ENCODE data around the gene ARHGAP23. TPM values are rescaled to one million over a fixed set of nuclear protein-coding genes. Genes with fewer than 3 reads are reported as not detected.

ARHGAP23 gene, protein sequence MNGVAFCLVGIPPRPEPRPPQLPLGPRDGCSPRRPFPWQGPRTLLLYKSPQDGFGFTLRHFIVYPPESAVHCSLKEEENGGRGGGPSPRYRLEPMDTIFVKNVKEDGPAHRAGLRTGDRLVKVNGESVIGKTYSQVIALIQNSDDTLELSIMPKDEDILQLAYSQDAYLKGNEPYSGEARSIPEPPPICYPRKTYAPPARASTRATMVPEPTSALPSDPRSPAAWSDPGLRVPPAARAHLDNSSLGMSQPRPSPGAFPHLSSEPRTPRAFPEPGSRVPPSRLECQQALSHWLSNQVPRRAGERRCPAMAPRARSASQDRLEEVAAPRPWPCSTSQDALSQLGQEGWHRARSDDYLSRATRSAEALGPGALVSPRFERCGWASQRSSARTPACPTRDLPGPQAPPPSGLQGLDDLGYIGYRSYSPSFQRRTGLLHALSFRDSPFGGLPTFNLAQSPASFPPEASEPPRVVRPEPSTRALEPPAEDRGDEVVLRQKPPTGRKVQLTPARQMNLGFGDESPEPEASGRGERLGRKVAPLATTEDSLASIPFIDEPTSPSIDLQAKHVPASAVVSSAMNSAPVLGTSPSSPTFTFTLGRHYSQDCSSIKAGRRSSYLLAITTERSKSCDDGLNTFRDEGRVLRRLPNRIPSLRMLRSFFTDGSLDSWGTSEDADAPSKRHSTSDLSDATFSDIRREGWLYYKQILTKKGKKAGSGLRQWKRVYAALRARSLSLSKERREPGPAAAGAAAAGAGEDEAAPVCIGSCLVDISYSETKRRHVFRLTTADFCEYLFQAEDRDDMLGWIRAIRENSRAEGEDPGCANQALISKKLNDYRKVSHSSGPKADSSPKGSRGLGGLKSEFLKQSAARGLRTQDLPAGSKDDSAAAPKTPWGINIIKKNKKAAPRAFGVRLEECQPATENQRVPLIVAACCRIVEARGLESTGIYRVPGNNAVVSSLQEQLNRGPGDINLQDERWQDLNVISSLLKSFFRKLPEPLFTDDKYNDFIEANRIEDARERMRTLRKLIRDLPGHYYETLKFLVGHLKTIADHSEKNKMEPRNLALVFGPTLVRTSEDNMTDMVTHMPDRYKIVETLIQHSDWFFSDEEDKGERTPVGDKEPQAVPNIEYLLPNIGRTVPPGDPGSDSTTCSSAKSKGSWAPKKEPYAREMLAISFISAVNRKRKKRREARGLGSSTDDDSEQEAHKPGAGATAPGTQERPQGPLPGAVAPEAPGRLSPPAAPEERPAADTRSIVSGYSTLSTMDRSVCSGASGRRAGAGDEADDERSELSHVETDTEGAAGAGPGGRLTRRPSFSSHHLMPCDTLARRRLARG (N-terminal part only)
- 24.9 and 56.4 TPM in 2 replicates for total RNA-seq (2014; rRNA removed; shearing (Covaris generic))

DNA sequence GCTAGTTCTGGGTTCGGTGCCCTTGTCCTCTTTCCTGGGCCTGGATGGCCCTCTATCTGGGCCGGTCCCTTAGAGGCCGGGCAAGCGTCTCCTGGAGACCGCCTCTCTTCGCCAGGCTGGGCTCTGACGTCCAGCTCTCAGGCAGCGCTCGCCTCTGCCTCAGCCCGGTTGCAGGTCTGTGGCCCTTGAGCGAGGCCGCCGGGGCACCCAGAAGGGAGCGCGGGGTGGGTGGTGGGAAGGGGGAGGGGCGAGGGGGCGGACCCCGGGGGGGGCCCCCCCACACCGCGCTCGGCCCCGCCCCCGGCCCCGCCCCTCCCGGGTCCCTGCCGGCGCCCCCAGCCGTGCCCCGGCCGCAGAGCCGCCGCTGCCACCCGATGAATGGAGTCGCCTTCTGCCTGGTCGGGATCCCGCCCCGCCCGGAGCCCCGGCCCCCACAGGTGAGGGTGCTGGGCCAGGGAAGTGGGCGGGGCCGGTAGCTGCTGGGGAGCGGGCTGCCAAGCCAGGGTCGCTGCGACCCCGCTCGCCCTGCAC lies at the start of gene ARHGAP23:
ARHGAP23 (plus strand) TSS at position 353 of the 531 bp plus-strand sequence; CDS start at position 375, 22 bp downstream.
- no peaks in the 10 kb centered on the region for H3K9me3 ChIP-seq (replicated peaks)
- DNase-seq (ENCODE audit: low read depth in 1 of 2, low spot score in 2 of 2) = peak; percentile 45 to 79
- H3K27ac ChIP-seq = peak within 1 kb of the TSS; percentile 63
- H3K27me3 ChIP-seq (replicated peaks) = no peaks in the 10 kb centered on the region
- H3K36me3 ChIP-seq = peaks cover 11% of the 10 kb centered on the region
- H3K4me3 ChIP-seq = peak within 1 kb of the TSS; percentile 95
- H3K4me1 ChIP-seq (replicated peaks) = peaks cover 39% of the 10 kb centered on the region

DNA sequence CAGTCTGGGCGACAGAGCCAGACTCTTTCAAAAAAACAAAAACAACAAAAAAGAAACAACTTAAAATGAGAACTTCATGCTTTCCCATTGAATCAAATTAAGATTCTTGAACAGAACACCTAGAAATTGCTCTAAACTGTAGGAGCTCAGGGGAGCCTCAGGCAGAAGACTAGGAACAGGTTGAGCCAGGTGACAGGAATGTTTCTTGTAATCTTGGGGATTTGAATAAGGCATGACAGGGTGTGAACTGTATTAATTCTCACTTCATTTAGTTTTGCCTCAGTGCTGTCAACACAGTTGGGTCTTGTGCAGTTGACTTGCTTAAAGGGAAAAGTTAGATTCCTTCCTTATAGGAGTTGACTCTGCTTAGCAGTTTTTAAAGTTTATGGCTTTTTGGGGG lies 48.8 kb upstream of the ARHGAP23 start:
- Histone ChIP-seq H3K36me3 (peaks cover 31% of the 10 kb centered on the region), H3K27me3 (replicated peaks) (no peaks in the 10 kb centered on the region), H3K9me3 (replicated peaks) (no peaks in the 10 kb centered on the region), H3K4me3 (no peak overlapping the region), H3K27ac (no peak overlapping the region), H3K4me1 (replicated peaks) (no peaks in the 10 kb centered on the region)
- no peak for DNase-seq (ENCODE audit: low read depth in 1 of 2, low spot score in 2 of 2)

DNA sequence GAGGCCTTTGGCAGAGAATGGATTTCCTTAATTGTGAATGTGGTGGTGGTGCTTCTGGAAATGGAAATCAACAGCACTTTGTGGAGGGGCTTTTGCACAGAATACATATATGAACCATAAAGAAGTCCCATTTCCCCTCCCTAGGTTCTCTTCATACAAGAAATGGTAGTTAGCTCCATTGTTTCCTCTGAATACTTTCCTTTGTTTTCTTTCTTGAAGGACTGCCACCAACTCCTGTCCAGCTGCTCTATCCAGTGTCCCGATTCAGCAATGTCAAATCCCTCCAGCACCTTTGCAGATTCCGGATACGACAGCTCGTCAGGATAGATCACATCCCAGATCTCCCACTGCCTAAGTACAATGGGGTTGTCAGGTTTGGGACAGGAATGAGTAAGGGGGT lies 33.2 kb upstream of the ARHGAP23 start:
- peaks cover 28% of the 10 kb centered on the region for H3K36me3 ChIP-seq
- H3K27ac ChIP-seq = no peak overlapping the region
- H3K4me1 ChIP-seq (replicated peaks) = no peaks in the 10 kb centered on the region
- DNase-seq (ENCODE audit: low read depth in 1 of 2, low spot score in 2 of 2) = no peak
- H3K9me3 ChIP-seq (replicated peaks) = no peaks in the 10 kb centered on the region
- H3K4me3 ChIP-seq = no peak overlapping the region
- H3K27me3 ChIP-seq (replicated peaks) = no peaks in the 10 kb centered on the region

DNA sequence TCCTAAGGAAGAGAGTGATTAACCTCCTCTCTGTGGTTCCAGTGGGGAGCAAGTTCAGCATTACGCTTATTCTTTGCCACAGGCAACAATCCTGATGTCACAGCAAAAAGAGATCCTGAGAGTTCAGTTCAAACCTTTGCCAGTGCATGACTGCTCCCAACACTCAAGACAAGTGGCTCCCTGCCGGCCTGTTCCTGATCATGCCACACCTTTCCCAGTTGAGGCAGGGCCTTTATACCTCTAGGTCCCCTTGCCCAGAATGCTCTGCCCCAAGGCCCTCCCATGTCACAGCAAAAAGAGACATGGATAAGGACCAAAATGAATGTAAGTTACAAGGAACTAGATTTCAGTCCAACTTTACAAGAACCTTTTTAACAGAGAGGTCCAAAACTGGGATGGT lies 31.0 kb upstream of the ARHGAP23 start:
- no peak for DNase-seq (ENCODE audit: low read depth in 1 of 2, low spot score in 2 of 2)
- H3K27ac ChIP-seq = no peak overlapping the region
- H3K4me3 ChIP-seq = no peak overlapping the region
- no peaks in the 10 kb centered on the region for H3K9me3 ChIP-seq (replicated peaks)
- H3K4me1 ChIP-seq (replicated peaks) = no peaks in the 10 kb centered on the region
- peaks cover 43% of the 10 kb centered on the region for H3K36me3 ChIP-seq
- no peaks in the 10 kb centered on the region for H3K27me3 ChIP-seq (replicated peaks)

DNA sequence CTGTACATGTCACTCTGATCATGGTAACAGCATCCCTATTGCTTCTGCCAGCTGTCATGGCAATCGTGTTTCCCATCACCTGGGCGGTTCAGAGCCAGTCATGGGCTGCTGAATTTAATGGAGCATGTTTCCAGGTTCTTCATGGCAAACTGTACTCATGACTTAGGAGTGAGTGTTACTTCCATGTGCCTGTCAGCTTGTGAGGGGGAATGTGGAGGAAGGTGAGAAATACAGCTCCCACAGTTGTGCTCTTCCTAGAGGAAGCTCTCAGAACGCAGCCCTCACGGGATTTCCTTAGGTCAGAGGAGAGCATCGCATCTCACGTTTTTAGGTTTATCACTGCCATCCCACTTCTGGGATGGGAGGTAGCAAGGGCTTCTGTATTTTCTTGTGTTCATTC lies 28.0 kb upstream of the ARHGAP23 start:
- H3K27ac ChIP-seq = no peak overlapping the region
- no peaks in the 10 kb centered on the region for H3K9me3 ChIP-seq (replicated peaks)
- H3K36me3 ChIP-seq = peaks cover 43% of the 10 kb centered on the region
- no peak for DNase-seq (ENCODE audit: low read depth in 1 of 2, low spot score in 2 of 2)
- no peak overlapping the region for H3K4me3 ChIP-seq
- no peaks in the 10 kb centered on the region for H3K4me1 ChIP-seq (replicated peaks)
- H3K27me3 ChIP-seq (replicated peaks) = no peaks in the 10 kb centered on the region

DNA sequence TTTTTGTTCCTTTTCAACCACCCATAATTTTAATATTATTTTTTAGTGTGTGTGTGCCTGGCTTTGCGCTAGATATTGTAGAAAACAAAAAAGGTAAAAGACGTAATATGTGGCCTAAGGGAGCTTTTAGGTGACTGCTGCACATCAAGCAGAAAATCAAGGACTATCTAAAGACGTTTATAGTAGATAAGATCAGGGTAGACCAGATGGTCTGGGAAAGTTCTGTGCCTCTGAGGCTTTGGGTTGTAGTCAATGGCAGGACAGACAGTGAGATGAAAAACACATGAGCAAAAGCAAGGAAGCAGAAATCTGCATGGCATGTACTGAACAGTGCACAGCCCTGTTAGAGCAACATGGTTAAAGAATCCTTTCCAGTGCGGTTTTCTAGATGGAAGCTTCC lies 26.8 kb upstream of the ARHGAP23 start:
- Histone ChIP-seq H3K27me3 (replicated peaks) (no peaks in the 10 kb centered on the region), H3K4me1 (replicated peaks) (no peaks in the 10 kb centered on the region), H3K4me3 (no peak overlapping the region), H3K9me3 (replicated peaks) (no peaks in the 10 kb centered on the region), H3K27ac (no peak overlapping the region), H3K36me3 (peaks cover 31% of the 10 kb centered on the region)
- no peak for DNase-seq (ENCODE audit: low read depth in 1 of 2, low spot score in 2 of 2)

DNA sequence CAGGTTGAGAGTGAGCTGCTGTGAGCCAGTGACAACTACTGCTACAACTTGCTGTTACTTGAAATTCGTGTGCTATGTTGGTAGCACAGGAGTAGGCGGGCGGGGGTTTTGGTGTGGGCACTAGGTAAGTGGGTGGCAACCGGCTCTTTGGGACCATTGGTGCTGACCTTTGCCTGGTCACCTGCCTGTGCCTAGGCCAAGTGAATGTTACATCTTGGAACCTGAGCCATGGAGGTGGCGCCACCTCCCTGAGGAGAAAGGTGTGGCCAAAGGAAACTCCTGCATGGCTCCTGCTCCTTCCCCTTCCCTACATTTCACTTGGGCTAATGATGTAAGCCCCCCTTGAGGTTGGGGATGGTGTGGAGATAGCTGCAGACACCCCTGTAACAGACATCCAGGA lies 25.4 kb upstream of the ARHGAP23 start:
- H3K27me3 ChIP-seq (replicated peaks) = no peaks in the 10 kb centered on the region
- no peak overlapping the region for H3K27ac ChIP-seq
- no peak for DNase-seq (ENCODE audit: low read depth in 1 of 2, low spot score in 2 of 2)
- peaks cover 23% of the 10 kb centered on the region for H3K36me3 ChIP-seq
- no peaks in the 10 kb centered on the region for H3K9me3 ChIP-seq (replicated peaks)
- no peak overlapping the region for H3K4me3 ChIP-seq
- no peaks in the 10 kb centered on the region for H3K4me1 ChIP-seq (replicated peaks)

DNA sequence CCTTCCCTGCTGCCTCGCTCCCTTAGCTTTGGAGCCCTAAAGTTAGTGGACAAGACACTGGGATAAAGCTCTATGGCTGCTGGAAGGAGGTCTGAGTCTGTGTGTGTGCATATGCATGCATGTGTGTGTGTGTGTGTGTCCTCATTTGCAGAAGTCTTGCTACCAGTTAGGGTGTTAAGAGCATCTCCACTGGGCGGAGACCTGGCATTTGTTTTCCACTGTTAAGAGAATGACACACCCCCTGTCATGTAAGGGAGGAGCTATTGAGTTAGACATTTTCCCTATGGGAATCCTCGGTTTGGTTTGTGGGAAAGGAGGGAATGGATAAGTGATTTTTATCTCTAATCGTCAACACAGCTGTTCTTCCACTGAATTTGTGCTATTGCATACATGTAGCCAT lies 24.8 kb upstream of the ARHGAP23 start:
- Histone ChIP-seq H3K36me3 (peaks cover 22% of the 10 kb centered on the region), H3K4me1 (replicated peaks) (no peaks in the 10 kb centered on the region), H3K9me3 (replicated peaks) (no peaks in the 10 kb centered on the region), H3K4me3 (no peak overlapping the region), H3K27me3 (replicated peaks) (no peaks in the 10 kb centered on the region), H3K27ac (no peak overlapping the region)
- no peak for DNase-seq (ENCODE audit: low read depth in 1 of 2, low spot score in 2 of 2)

DNA sequence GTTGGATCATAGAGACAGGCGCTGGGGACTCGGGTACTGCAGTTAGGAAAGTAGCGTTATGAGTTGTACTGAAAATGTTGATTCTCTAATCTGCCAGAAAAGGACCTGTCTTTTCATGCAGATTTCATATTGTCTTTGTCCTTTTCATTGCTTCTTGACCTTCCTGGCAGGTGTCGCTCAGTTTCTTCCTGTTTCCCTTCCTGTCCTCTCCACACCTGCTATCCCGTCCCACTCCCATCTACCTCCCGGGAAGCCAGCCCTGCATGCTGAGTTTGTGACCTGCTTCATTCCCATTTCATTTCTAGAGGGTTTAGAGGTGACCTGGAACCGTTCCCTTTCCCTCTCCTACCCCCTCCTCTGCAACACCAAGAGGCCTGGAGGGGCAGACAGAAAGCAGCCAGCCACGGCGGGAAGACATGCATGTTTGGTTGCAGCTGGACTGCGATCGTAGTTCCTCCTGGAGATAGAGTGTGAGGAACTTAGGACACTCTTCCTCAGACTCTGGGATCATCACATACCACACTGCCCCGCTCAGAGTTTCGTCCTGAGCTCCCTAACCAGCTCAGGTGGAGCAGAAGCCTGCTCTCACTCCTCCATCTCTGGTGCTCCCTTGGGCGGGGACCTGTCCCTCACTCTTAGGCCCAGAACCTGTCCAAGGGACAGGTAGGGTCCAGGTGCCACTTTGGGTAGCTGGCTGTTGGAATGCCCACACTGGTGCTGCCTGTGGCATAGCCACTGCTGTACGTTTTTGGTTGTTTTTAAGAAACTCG lies 23.9 kb upstream of the ARHGAP23 start:
- Histone ChIP-seq H3K4me3 (no peak overlapping the region), H3K4me1 (replicated peaks) (no peaks in the 10 kb centered on the region), H3K36me3 (peaks cover 19% of the 10 kb centered on the region), H3K27me3 (replicated peaks) (no peaks in the 10 kb centered on the region), H3K9me3 (replicated peaks) (no peaks in the 10 kb centered on the region), H3K27ac (no peak overlapping the region)
- no peak for DNase-seq (ENCODE audit: low read depth in 1 of 2, low spot score in 2 of 2)

DNA sequence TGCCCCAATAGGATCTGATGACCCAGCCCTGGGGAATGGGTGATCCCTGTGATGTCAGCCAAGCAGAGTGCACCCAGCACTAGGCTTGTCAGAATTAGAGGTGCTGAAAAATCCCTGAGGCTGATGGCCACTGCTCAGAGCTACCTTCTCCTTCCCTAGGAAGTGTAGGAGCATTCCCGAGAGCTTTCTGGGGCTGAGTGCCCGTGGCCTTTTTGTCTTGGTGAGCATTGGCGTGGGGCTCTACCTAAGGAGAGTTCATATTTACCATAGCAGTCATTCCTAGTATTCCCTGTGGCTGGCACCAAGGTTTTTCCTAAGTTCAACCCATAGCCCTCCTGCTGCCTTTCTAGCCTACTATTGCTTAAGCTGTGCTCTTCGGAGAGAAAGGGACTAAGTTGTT lies 22.6 kb upstream of the ARHGAP23 start:
- H3K27ac ChIP-seq = no peak overlapping the region

DNA sequence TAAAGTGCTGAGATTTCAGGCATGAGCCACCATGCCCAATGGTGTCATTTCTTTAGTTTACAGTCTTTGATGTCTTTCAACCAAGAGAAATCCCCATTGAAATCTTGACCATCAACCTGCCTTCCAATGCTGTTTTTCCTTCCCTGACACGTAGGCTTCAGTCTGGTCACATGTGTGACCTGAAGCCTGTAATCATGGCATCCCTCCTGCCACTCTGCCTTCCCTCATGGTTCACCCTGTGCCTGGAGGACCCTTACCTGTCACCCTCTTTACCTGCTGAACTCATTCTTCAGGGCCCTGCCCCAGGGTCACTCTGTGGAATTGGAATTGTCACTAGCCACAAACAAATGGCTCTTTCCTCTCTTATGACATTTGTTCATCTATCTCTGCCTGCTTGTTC lies 18.1 kb upstream of the ARHGAP23 start:
- no peaks in the 10 kb centered on the region for H3K36me3 ChIP-seq
- H3K27me3 ChIP-seq (replicated peaks) = no peaks in the 10 kb centered on the region
- DNase-seq (ENCODE audit: low read depth in 1 of 2, low spot score in 2 of 2) = no peak
- peaks cover 8% of the 10 kb centered on the region for H3K4me1 ChIP-seq (replicated peaks)
- no peak overlapping the region for H3K27ac ChIP-seq
- H3K4me3 ChIP-seq = no peak overlapping the region
- no peaks in the 10 kb centered on the region for H3K9me3 ChIP-seq (replicated peaks)

More for the DNA sequence above, 22.6 kb upstream of the ARHGAP23 start:
- no peak overlapping the region for H3K4me3 ChIP-seq
- DNase-seq (ENCODE audit: low read depth in 1 of 2, low spot score in 2 of 2) = no peak
- no peaks in the 10 kb centered on the region for H3K27me3 ChIP-seq (replicated peaks)
- no peaks in the 10 kb centered on the region for H3K4me1 ChIP-seq (replicated peaks)
- H3K9me3 ChIP-seq (replicated peaks) = no peaks in the 10 kb centered on the region
- H3K36me3 ChIP-seq = peaks cover 10% of the 10 kb centered on the region

DNA sequence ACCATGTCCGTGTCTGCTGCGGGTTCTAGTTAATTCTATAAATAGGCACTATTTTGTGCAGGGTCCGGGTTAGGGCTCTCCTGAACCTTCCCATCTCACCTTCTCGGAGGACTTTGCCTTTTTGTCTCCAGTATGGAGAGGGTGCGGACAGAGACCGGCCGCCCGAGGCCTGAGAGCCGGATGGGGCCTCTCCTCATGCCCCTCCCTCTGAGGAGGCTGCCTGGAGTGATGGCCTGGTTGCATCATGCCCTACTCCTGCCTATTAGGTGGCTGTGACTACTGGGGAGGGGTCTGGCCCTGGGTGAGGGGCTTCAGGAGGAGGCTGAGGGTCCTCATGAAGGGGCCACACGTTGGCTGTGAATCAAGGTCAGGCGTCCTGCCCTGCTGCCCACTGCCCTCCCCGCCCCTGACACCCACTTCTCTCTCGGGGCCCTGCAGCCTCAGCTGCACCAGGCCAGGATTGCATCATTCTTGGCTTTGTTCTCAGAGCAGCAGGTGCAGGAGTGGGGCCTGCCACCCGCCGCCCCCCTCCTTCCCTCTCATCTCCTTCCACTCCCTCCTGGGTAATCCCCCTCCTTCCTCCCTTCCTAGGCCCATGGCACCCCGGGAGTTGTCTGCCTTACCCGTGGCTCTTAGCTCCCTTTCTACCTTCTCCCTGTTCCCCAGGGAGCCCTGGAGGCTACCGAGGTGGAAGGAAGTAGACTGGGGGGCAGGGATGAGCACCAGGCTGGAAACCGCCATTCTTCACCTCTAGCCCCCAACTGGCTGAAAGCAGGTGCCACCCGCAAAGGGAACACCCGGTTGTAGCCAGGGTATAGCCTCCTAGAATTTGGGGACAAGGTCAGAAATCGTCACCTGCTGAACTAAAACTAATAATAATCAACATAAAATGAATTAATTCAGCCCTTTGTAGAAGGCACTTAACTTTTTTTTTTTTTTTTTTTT lies 12.7 kb upstream of the ARHGAP23 start:
- Histone ChIP-seq H3K9me3 (replicated peaks) (no peaks in the 10 kb centered on the region), H3K4me1 (replicated peaks) (peaks cover 10% of the 10 kb centered on the region), H3K27me3 (replicated peaks) (peaks cover 9% of the 10 kb centered on the region), H3K27ac (no peak overlapping the region), H3K4me3 (no peak overlapping the region), H3K36me3 (no peaks in the 10 kb centered on the region)
- DNase-seq (ENCODE audit: low read depth in 1 of 2, low spot score in 2 of 2) = no peak
